B cell (primary cell): ENCODE data around the gene PDLIM7. TPM values are rescaled to one million over a fixed set of nuclear protein-coding genes. Genes with fewer than 3 reads are reported as not detected.

Experiments used
- ATAC-seq: fragments of 200-7000 bp; cut with Tn5 transposase; one replicate; pipeline ENCODE4 v1.10.0; 2021; ENCODE audit warnings: low read depth, mild to moderate bottlenecking, moderate number of reproducible peaks, moderate library complexity
- CTCF ChIA-PET: fragments of 350-600 bp; sonication (Branson Sonifier 250); formaldehyde crosslinking; loops from one replicate; lab custom pipeline; 2021; ENCODE audit warnings: antibody characterized with exemption, inconsistent platforms; lab: Charles Lee
- POLR2A ChIA-PET: fragments of 350-600 bp; sonication (Branson Sonifier 250); formaldehyde crosslinking; loops from one replicate; lab custom pipeline; 2021; ENCODE audit warnings: antibody characterized with exemption; lab: Charles Lee
- DNase-seq: peaks from one replicate; pipeline ENCODE4 v3.0.0; 2013
- H2AFZ ChIP-seq: 2 replicates; pipeline ENCODE4 v1.6.1; 2012; ENCODE audit warnings: mild to moderate bottlenecking, low read depth, low read length; ENCODE audit not compliant: insufficient read depth, poor library complexity, severe bottlenecking
- H3K27ac ChIP-seq, 2 donors: 1 replicate in 1 of 2; 2 replicates in 1 of 2; pipeline ENCODE4 v1.5.1; 2012 to 2013; ENCODE audit warnings: low read length in 2 of 2, mild to moderate bottlenecking in 2 of 2, moderate library complexity in 1 of 2
- H3K27me3 ChIP-seq, 4 experiments: fragments of 200-600 bp in 1 of 4; sonication (generic) in 1 of 4; replicated peaks in 1 of 4; 1 replicate in 2 of 4; 2 replicates in 2 of 4; pipeline versions ENCODE4 v1.6.1 to v1.7.0; 2013 to 2016; ENCODE audit warnings: low read length in 3 of 4, mild to moderate bottlenecking in 2 of 4, mixed read lengths in 1 of 4, moderate library complexity in 1 of 4; ENCODE audit not compliant: insufficient read depth in 4 of 4, control insufficient read depth in 3 of 4; ENCODE audit errors: control extremely low read depth in 1 of 4
- H3K36me3 ChIP-seq, 2 experiments: replicated peaks in 1 of 2; 1 replicate in 1 of 2; 2 replicates in 1 of 2; pipeline versions ENCODE4 v1.6.1 to v1.7.1; 2013; ENCODE audit warnings: low read length in 1 of 2; ENCODE audit not compliant: insufficient read depth in 2 of 2, control insufficient read depth in 1 of 2; ENCODE audit errors: control extremely low read depth in 1 of 2, extremely low read depth in 1 of 2
- H3K4me1 ChIP-seq, 2 donors: fragments of 200-600 bp in 1 of 2; sonication (generic) in 1 of 2; 1 replicate in 1 of 2; 2 replicates in 1 of 2; pipeline versions ENCODE4 v1.5.1 to v1.6.1; 2013 to 2017; ENCODE audit warnings: low read length in 2 of 2; ENCODE audit not compliant: control insufficient read depth in 2 of 2, insufficient read depth in 2 of 2
- H3K4me2 ChIP-seq: replicated peaks from 2 replicates; pipeline ENCODE3; 2012; ENCODE audit warnings: mild to moderate bottlenecking, low read depth, low read length; ENCODE audit not compliant: poor library complexity, severe bottlenecking
- H3K4me3 ChIP-seq, 5 experiments: fragments of 200-600 bp in 1 of 5; sonication (generic) in 1 of 5; 1 replicate in 3 of 5; 2 replicates in 2 of 5; pipeline versions ENCODE4 v1.5.1 to v1.7.0; 2011 to 2016; ENCODE audit warnings: low read length in 4 of 5, mild to moderate bottlenecking in 4 of 5, low read depth in 2 of 5, control low read depth in 1 of 5, moderate library complexity in 1 of 5; ENCODE audit not compliant: insufficient read depth in 1 of 5; ENCODE audit errors: control extremely low read depth in 1 of 5, extremely low read depth in 1 of 5
- H3K79me2 ChIP-seq: fragments of 200-600 bp; sonication (generic); one replicate; pipeline ENCODE4 v1.6.0; 2016; ENCODE audit warnings: low read length; ENCODE audit not compliant: control insufficient read depth, insufficient read depth
- H3K9ac ChIP-seq: fragments of 200-600 bp; sonication (generic); 2 replicates; pipeline ENCODE4 v1.6.1; 2017; ENCODE audit warnings: mild to moderate bottlenecking, low read length, moderate library complexity
- H3K9me3 ChIP-seq, 3 donors: one replicate each; pipeline versions ENCODE4 v1.6.1 to v1.7.1; 2013; ENCODE audit warnings: low read length in 2 of 3; ENCODE audit not compliant: control insufficient read depth in 2 of 3, insufficient read depth in 1 of 3; ENCODE audit errors: control extremely low read depth in 1 of 3
- H4K20me1 ChIP-seq: 2 replicates; pipeline ENCODE4 v1.6.0; 2012; ENCODE audit warnings: mild to moderate bottlenecking, low read length; ENCODE audit not compliant: insufficient read depth, control insufficient read depth, poor library complexity, severe bottlenecking
- H3K27ac Mint-ChIP-seq: one replicate; pipeline ENCODE4 v1.8.0; 2021; ENCODE audit warnings: mixed read lengths
- H3K27me3 Mint-ChIP-seq: one replicate; pipeline ENCODE4 v1.8.0; 2021; ENCODE audit warnings: mixed read lengths
- H3K4me1 Mint-ChIP-seq: one replicate; pipeline ENCODE4 v1.8.0; 2021; ENCODE audit warnings: mixed read lengths
- H3K4me3 Mint-ChIP-seq: one replicate; pipeline ENCODE4 v1.8.0; 2021; ENCODE audit warnings: mixed read lengths
- H3K9me3 Mint-ChIP-seq: one replicate; pipeline ENCODE4 v1.8.0; 2022; ENCODE audit warnings: mixed read lengths; ENCODE audit not compliant: insufficient read depth
- CTCF ChIP-seq: fragments of 200-600 bp; IDR thresholded peaks from one replicate; pipeline ENCODE4 v1.8.0; 2022; ENCODE audit warnings: antibody characterized with exemption, mild to moderate bottlenecking
- EZH2 ChIP-seq: IDR thresholded peaks from 2 replicates; pipeline ENCODE4 v1.6.1; 2012; ENCODE audit warnings: borderline replicate concordance, low read depth, mild to moderate bottlenecking, moderate library complexity, low read length; ENCODE audit not compliant: insufficient read depth, poor library complexity, severe bottlenecking
- WGBS: methylation state at CpG from one replicate; pipeline ENCODE4 v1.1.5; 2013; ENCODE audit warnings: missing lambda C conversion rate; ENCODE audit not compliant: insufficient coverage; 5-methylcytosine and 5-hydroxymethylcytosine counted together
- intact Hi-C: fragments of 100-400 bp; cut with micrococcal nuclease; formaldehyde crosslinking; loops from one replicate; pipeline ENCODE4 v1.10.0; 2022
- polyA plus RNA-seq: library from polyadenylated mRNA; depleted of rRNA; stranded (reverse); fragments of >200 nt; gene quantifications from 2 replicates; pipeline ENCODE4 v1.2.3, GENCODE V29; 2012
- total RNA-seq, 2 donors: library from RNA; stranded (reverse); fragments of 120-200 nt in 1 of 2; gene quantifications; 1 replicate in 1 of 2; 2 replicates in 1 of 2; pipeline versions ENCODE4 v1.2.3 to v1.2.4, GENCODE V29; 2013 to 2022

PDLIM7 gene
- total and polyA plus RNA-seq, 2 donors (not counting 1 experiment from before 2014, with no cell fraction given) = 23.9 to 25.8 TPM

GRCh38 chr5:177511181-177511580, 13.8 kb upstream of the PDLIM7 start:
- TF ChIP-seq EZH2 (no peak), CTCF (no peak)
- H2AFZ ChIP-seq = peak overlapping the region; percentile 63
- peak overlapping the region in 1 of 5 experiments; percentile 11 for H3K4me3 ChIP-seq
- no peaks in the 10 kb centered on the region for H3K27me3 ChIP-seq
- H4K20me1 ChIP-seq = peaks cover 27% of the 10 kb centered on the region
- intact Hi-C loops = loop anchor here (2.0 kb wide), 2 partner anchors 56 to 82 kb away; partner anchors contain the start of gene TMED9
- DNase-seq (no peak), ATAC-seq (no peak)
- CTCF ChIA-PET = interaction anchor here (0.9 to 5.5 kb wide), 6 partner anchors 11 to 159 kb away, joined by 3 to 70 read pairs (median 12); partner anchors contain the start of genes LMAN2 and PDLIM7
- H3K36me3 ChIP-seq = peaks cover 0 to 58% of the 10 kb centered on the region in 2 experiments
- Mint-ChIP-seq H3K27ac (peak overlapping the region; percentile 98), H3K4me3 (peak overlapping the region; percentile 94), H3K4me1 (peaks cover 60% of the 10 kb centered on the region), H3K9me3 (no peaks in the 10 kb centered on the region), H3K27me3 (no peaks in the 10 kb centered on the region)
- H3K4me1 ChIP-seq = peaks cover 45 to 58% of the 10 kb centered on the region in 2 donors
- 50% methylated on average over 5 of the region's 5 CpGs for WGBS
- POLR2A ChIA-PET = interaction anchor here (1.0 to 3.8 kb wide), 4 partner anchors 10 to 88 kb away, joined by 3 to 19 read pairs (median 5); partner anchors contain the start of genes GRK6 and PDLIM7
- no peaks in the 10 kb centered on the region for H3K9me3 ChIP-seq
- peak overlapping the region; percentile 91 to 96 for H3K27ac ChIP-seq
- peaks cover 72% of the 10 kb centered on the region for H3K79me2 ChIP-seq
- H3K4me2 ChIP-seq = peak overlapping the region; percentile 97
- H3K9ac ChIP-seq = peak overlapping the region; percentile 86

GRCh38 chr5:177510567-177511053, 13.2 kb upstream of the PDLIM7 start:
- TF ChIP-seq CTCF = peak; percentile 15
- TF ChIP-seq EZH2 = no peak
- Mint-ChIP-seq H3K27ac (peak overlapping the region; percentile 98), H3K27me3 (no peaks in the 10 kb centered on the region), H3K4me3 (peak overlapping the region; percentile 94), H3K9me3 (no peaks in the 10 kb centered on the region), H3K4me1 (peaks cover 55% of the 10 kb centered on the region)
- ChIA-PET POLR2A (interaction anchor here (1.0 to 4.1 kb wide), 7 partner anchors 10 to 609 kb away, joined by 3 to 19 read pairs (median 6); partner anchors contain the start of genes GRK6 and PDLIM7), CTCF (interaction anchor here (0.9 to 5.5 kb wide), 9 partner anchors 11 to 159 kb away, joined by 3 to 70 read pairs (median 4); partner anchors contain the start of genes LMAN2, PDLIM7 and TMED9)
- peak; percentile 64 for ATAC-seq
- intact Hi-C loops = loop anchor here (1.0 to 2.0 kb wide), 5 partner anchors 13 to 153 kb away; partner anchors contain the start of genes GRK6, PDLIM7, RGS14 and TMED9
- H3K9ac ChIP-seq = peak overlapping the region; percentile 86
- peaks cover 22% of the 10 kb centered on the region for H4K20me1 ChIP-seq
- 21% methylated on average over 15 of the region's 15 CpGs for WGBS
- no peaks in the 10 kb centered on the region for H3K27me3 ChIP-seq
- H3K36me3 ChIP-seq = peaks cover 0 to 55% of the 10 kb centered on the region in 2 experiments
- peak overlapping the region; percentile 63 for H2AFZ ChIP-seq
- H3K4me2 ChIP-seq = peak overlapping the region; percentile 97
- peak overlapping the region; percentile 91 to 96 for H3K27ac ChIP-seq
- peak; percentile 92 for DNase-seq
- H3K4me1 ChIP-seq = peaks cover 39 to 53% of the 10 kb centered on the region in 2 donors
- H3K4me3 ChIP-seq = peak overlapping the region; percentile 3 to 95 (median 75)
- H3K9me3 ChIP-seq = no peaks in the 10 kb centered on the region
- peaks cover 66% of the 10 kb centered on the region for H3K79me2 ChIP-seq
